GM21576 (cell line): ENCODE data around the gene COL4A2.

Experiments
- ATAC-seq: cut with Tn5 transposase; IDR thresholded peaks from one replicate; pipeline ENCODE4 v1.9.1; 2021; ENCODE audit warnings: mild to moderate bottlenecking, moderate library complexity; ENCODE audit not compliant: unreplicated experiment

COL4A2 gene

DNA sequence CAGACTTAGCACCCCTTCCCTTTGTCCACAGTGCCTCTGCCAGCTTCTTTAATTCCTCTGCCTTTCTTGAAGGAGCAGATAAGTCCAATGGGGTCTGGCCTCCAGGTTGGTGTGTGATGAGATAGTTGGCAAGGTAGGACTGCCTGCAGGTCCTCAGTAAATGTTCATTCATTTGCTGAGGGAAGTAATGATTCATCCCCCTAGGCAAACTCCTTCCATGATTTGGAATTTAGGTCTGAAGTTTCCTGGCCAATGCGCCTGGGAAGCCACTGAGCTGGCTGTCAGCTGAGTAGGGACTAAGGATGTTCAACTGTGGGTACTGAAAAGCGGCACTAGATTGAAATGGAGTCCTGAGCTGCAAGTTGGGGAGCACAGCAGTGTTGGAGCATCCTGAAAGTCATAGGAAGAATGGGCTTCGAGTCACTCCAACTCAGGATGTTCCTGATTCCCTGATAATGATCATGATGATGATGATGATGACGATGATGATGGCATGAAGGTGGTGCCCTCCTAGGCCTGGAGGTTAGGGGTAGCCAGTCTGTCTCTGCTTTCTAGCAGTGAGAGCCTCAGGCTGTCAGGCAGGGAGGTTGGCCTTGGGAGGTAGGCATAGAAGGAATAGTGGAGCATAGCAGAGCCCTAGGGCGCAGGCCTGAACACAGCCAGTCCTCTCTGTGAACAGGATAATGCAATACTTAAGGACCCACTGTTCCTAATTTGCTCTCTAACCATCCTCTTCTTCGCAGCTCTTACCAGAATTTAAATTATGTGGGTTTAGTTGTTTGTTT is 44.7 kb downstream of the COL4A2 start:
- ATAC-seq: no peak

DNA sequence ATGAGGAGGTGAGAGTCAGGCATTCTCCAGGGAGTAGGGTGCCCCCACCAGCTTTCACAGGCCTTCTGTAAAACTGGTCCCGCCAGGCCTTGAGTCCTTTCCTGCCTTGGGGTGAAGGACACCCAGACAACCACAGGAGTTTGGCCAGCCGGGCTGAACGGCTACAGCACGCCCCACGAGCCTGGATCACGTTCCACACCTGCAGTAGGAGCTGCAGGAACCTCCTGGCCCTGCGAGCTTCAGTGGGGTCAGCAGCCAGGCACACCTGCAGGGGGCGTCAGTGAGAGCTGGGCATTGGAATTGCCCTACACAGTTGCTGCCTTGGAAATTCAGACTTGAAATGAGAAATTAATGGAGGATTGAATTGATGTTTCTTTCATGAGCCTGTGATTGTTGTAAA is 45.7 kb downstream of the COL4A2 start:
- ATAC-seq: no peak

DNA sequence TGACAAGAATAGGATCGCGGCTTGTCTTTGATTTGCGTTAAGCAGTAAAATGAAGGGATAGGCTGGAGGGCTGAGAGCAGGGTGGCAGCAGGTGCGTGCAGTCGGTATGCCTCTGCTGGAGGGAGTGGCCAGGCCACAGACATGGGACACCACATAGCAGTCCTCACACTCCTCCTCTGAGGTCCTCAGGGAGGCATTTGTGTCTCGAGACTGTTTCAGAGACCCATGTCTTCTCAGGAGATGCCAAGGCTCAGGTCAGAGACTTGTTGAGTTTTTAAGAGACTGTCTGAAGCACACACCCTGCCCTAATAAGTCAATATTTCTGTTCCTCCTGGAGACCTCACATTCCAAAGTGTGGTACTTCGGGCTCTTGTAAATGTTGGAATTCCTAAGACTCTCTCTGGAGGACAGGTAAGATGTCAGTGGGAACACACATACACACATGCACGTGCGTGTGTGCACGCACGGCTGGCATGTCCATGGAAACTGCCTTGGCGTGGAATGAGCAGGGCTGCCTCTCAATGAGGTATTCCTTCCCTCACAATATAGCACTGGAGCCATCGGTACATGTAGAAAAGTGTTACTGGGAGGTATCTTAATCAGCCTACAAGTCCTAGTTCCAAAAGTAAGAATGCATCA is 46.4 kb downstream of the COL4A2 start:
- ATAC-seq: no peak

DNA sequence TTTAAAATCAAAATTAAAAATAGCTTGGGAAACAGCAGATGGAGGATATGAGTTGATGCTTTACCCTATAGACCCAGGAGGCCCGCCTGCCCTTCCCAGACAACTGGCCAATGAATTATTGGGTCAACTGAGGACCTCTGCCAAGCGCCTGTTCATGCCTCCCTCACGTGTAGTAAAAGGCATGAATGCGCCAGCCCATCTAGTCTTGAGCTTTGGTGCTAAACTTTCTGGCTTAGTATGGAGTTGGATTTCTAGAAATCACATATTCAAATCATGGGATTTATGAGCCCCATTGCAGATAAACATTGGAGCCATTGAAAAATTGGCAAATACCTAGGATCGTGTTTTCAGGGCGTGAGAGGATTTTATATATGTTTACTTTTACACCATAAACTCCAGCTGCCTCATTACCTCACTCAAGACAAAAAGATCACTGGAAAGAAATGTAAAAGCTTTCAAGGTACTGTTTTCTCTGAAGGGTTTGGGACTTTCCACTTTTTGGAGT is 47.1 kb downstream of the COL4A2 start:
- ATAC-seq: no peak

- no peak for ATAC-seq
Measured at GRCh38 chr13:110354715-110355473, 47.8 kb downstream of the COL4A2 start.

DNA sequence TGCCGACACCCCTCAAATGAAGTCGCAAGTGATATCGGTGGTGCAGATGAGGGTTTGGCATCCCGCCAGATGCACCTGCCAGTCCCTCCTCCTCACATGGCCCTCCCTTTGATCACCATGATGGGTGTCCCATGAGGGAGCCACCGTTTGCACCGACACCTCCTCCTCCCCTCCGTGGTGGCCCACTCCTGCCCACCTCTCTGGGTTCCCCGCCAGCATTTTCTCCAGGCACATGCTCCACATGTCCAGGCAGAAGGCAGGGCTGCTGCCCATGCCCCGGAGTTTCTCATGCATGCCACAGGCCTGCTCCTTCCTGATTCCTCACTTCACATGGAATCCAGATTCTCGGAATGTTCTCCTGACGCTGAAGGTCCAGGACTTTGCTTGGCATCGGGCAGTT is 49.3 kb downstream of the COL4A2 start:
- no peak for ATAC-seq

GRCh38 chr13:110358381-110358780 is 51.3 kb downstream of the COL4A2 start:
- no peak for ATAC-seq

DNA sequence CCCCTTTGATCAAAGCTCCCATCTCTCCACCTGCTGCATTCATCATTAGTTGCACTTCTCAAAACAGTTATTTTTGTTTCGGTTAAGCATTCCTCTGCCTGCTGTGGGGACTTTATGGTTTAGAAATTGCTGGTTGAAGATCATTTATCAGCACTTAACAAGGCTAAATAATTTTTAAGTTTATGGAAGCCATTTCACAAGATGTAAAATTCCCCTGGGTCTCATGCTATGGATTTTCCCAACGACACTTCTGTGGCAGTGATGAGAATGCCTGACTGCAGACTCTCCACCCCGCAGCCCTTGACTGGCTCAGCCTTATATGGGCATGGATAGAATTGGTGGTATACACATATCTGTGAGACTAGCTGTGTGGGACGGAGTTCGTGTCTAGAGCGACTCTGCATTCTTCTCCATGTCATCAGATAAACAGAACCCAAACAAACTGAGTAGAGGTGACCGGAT is 52.8 kb downstream of the COL4A2 start:
- no peak for ATAC-seq

DNA sequence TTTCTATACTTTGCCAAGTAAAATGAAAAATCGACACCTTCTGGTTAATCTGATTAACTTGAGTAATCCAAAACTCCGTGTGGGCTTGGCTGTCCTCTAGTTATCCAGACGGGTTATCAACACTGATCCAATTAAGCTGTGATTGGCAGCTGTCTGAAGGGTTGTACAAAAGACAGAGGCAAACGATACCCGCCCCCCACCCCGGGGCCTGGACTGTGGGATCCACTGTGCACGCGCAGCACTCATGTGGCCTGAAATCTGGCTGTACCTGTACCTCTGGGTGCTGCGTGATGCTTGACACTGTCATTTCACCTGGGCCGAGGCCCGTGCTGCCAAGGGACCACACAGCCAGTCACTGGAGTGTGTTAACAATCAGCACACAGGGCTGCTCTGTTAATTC is 53.5 kb downstream of the COL4A2 start:
- ATAC-seq: no peak

GRCh38 chr13:110361365-110361911 is 54.4 kb downstream of the COL4A2 start:
- no peak for ATAC-seq

GRCh38 chr13:110363010-110363409 is 55.9 kb downstream of the COL4A2 start:
- ATAC-seq: no peak

GRCh38 chr13:110364081-110364480 is 57.0 kb downstream of the COL4A2 start:
- no peak for ATAC-seq

- no peak for ATAC-seq
Measured at GRCh38 chr13:110365876-110366275, 58.8 kb downstream of the COL4A2 start.

DNA sequence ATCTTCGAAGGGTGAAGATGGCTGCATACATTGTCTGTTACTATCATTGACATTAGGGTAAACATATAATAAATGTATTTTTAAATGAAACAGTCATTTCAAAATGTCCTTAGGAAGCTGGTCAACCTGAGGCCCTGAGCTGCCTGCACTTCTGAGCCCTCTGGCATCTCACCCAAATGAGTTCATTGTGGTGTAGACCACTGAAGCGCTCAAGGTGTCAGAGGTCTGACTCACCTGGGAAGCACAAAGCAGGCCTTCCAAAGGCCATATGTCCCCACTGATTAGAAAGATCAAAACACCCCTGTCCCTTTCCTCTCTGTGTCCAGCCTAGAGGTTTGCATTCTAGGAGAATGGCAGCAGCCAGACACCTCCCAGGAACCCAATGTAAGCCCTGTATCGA is 59.6 kb downstream of the COL4A2 start:
- no peak for ATAC-seq

DNA sequence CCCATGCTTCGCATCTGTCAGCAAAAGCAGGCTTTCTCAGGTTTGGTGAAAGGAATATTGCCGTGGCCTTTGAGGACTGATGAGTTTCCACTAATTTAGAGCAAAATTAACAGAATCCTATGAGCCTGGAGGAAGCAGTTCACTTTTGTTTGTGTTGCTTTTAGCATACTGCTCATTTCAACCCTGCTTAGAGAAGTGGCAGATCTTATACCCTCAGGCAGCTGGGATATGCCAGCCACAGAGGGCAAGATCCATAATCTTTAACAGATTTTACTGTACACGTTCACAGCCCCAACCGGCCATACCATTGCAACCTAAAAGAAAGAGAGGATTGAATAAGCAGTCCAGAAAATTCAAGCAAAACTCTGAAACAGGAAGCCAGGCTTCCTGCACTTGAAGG is 60.5 kb downstream of the COL4A2 start:
- no peak for ATAC-seq

GRCh38 chr13:110368408-110368807 is 61.3 kb downstream of the COL4A2 start:
- no peak for ATAC-seq

DNA sequence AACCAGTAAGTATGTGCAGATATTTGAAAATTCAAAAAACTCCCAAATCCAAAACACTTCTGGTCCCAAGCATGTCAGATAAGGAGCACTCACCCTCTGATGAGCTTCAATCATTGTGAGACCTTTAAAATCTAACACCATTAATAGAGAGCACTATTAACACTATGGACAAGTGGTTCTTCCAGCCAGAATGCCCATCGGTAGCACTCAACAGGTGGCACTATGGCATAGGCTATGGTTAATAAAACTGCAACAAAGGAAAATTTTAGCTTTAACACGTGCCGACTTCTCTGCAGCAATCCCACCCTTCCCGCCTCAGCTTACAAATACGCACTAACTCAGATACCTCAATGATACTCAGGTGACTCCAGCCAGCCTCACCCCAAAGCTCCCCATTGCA is 62.3 kb downstream of the COL4A2 start:
- no peak for ATAC-seq

DNA sequence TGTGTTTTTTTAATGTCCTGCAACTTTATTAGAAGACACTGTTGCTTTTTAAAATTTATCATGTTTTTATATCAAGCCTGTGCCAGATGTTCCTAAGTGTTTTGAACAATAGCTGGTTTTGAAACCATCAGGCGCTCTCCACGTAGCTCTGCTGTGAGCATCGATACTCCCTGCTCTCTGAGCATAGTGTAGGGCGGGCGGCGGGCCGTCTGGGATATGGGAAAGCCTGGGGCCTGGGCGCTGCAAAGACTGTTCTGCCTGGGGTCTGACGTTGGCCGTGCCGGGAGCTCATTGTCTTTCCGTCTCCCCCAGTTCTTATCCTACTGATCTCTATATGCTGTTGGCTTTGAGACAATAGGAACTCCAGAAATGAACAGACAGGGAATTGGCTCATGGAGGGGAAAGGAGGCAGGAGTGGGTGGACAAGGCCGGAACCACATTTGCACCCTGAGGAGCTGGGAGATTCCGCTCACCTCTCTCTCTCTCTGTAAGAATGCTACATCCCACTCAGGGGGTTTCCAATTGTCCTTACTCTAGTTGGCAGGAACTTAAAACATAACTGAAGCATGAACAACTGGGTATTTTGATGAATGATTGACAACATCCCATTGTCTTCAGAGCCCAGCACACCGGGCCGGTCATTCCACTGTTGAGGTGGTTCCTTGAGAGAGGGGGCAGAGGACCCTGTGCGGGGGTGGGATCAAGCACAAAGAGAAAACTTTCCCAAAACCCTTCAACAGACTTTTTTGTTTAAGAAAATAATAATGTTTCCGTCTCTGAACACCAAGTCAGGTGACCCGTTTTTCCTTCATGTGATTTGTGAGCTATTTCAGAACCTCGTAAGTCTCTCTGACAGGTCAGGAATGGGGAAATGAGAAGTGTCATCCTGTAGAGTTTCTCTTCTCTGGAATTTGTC is 64.7 kb downstream of the COL4A2 start:
- no peak for ATAC-seq

DNA sequence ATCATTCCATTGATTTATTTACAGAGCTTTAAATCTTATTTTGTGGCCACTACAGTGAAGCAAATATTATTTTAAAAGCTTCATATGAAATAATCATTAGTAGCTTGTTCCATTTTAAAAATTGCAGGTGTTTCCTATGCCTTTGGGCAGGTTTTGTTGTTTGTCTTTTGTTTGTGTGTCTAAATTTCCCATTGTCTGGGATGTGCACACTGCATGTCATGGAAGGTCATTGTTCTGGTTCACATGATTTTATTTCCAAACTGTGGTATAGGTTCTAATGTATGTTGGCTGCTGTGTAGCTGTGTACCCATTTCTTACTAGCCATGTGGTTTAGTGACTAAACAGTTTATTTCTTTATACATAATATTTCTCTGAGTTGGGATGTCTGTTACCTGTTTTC is 65.6 kb downstream of the COL4A2 start:
- no peak for ATAC-seq

- no peak for ATAC-seq
Measured at GRCh38 chr13:110373617-110374016, 66.5 kb downstream of the COL4A2 start.
